ENCODE results near the gene NCAPD3.

The NCAPD3 gene

GRCh38 chr11:134229126-134229790 is 5.5 kb upstream of the NCAPD3 start:
- no peaks in the 10 kb centered on the region for H3K27me3 ChIP-seq (ENCODE audit: control insufficient read depth, insufficient read depth, low read length)
- no peak for TF ChIP-seq CTCF (IDR thresholded peaks at IDR 0.05)
- H3K4me2 ChIP-seq (ENCODE audit: low read length), result no peak overlapping the region
- no peak overlapping the region for H3K27ac ChIP-seq
- no peaks in the 10 kb centered on the region for H3K9me3 ChIP-seq (ENCODE audit: control insufficient read depth, low read length)
- H2AFZ ChIP-seq, result no peak overlapping the region
- peaks cover 18% of the 10 kb centered on the region for H3K4me1 ChIP-seq
- H3K4me3 ChIP-seq (ENCODE audit: low read depth, low read length), result no peak overlapping the region
- H3K79me2 ChIP-seq, result peaks cover 30% of the 10 kb centered on the region
- H3K36me3 ChIP-seq (ENCODE audit: control insufficient read depth, insufficient read depth, low read length), result no peaks in the 10 kb centered on the region
- H3K9ac ChIP-seq, result no peak overlapping the region

- Histone ChIP-seq H3K27ac (no peak overlapping the region), H3K9ac (no peak overlapping the region), H3K4me1 (peaks cover 14% of the 10 kb centered on the region), H2AFZ (no peak overlapping the region), H3K36me3 (ENCODE audit: control insufficient read depth, insufficient read depth, low read length) (no peaks in the 10 kb centered on the region), H3K79me2 (peaks cover 30% of the 10 kb centered on the region), H3K27me3 (ENCODE audit: control insufficient read depth, insufficient read depth, low read length) (no peaks in the 10 kb centered on the region), H3K4me3 (ENCODE audit: low read depth, low read length) (no peak overlapping the region), H3K4me2 (ENCODE audit: low read length) (no peak overlapping the region), H3K9me3 (ENCODE audit: control insufficient read depth, low read length) (no peaks in the 10 kb centered on the region)
- no peak for TF ChIP-seq CTCF (IDR thresholded peaks at IDR 0.05)
Observed at GRCh38 chr11:134228625-134229024, 4.9 kb upstream of the NCAPD3 start.

- peaks cover 12% of the 10 kb centered on the region for H3K4me1 ChIP-seq
- no peaks in the 10 kb centered on the region for H3K27me3 ChIP-seq (ENCODE audit: control insufficient read depth, insufficient read depth, low read length)
- no peak for TF ChIP-seq CTCF (IDR thresholded peaks at IDR 0.05)
- no peak overlapping the region for H3K9ac ChIP-seq
- H2AFZ ChIP-seq, result no peak overlapping the region
- H3K36me3 ChIP-seq (ENCODE audit: control insufficient read depth, insufficient read depth, low read length), result no peaks in the 10 kb centered on the region
- no peak overlapping the region for H3K4me2 ChIP-seq (ENCODE audit: low read length)
- H3K4me3 ChIP-seq (ENCODE audit: low read depth, low read length), result no peak overlapping the region
- H3K9me3 ChIP-seq (ENCODE audit: control insufficient read depth, low read length), result no peaks in the 10 kb centered on the region
- peaks cover 37% of the 10 kb centered on the region for H3K79me2 ChIP-seq
- H3K27ac ChIP-seq, result no peak overlapping the region
Observed at GRCh38 chr11:134226806-134227325, 3.1 kb upstream of the NCAPD3 start.

GRCh38 chr11:134224710-134225664 is 1.2 kb upstream of the NCAPD3 start:
- Histone ChIP-seq H3K36me3 (ENCODE audit: control insufficient read depth, insufficient read depth, low read length) (no peaks in the 10 kb centered on the region), H3K4me2 (ENCODE audit: low read length) (peak overlapping the region; percentile 90), H3K79me2 (peaks cover 37% of the 10 kb centered on the region), H3K9me3 (ENCODE audit: control insufficient read depth, low read length) (no peaks in the 10 kb centered on the region), H3K4me3 (ENCODE audit: low read depth, low read length) (peak overlapping the region; percentile 63), H3K27ac (peak overlapping the region; percentile 60), H3K9ac (no peak overlapping the region), H3K4me1 (peaks cover 3% of the 10 kb centered on the region), H2AFZ (peak overlapping the region; percentile 95), H3K27me3 (ENCODE audit: control insufficient read depth, insufficient read depth, low read length) (no peaks in the 10 kb centered on the region)
- no peak for TF ChIP-seq CTCF (IDR thresholded peaks at IDR 0.05)
